MM.1S (cell line): ENCODE data around the gene UFSP2.
"Not testable (repeated sequence)": the region's sequence is repeated elsewhere in the genome, so short reads cannot be mapped to it uniquely, and the experiment has no call there.

ENCODE experiments used
- EZH2 ChIP-seq: fragments of 300-600 bp; sonication (generic); optimal IDR thresholded peaks from 2 replicates; pipeline ENCODE3; 2017; ENCODE audit warnings: low read depth, mild to moderate bottlenecking, antibody characterized with exemption, low read length, mixed read lengths
- TF ChIP-seq, protein P1 (sequence below): fragments of 300-600 bp; sonication (generic); IDR thresholded peaks from 2 replicates; pipeline ENCODE4 v1.5.1; 2016; ENCODE audit warnings: antibody characterized with exemption, low read length, mixed read lengths

DNA sequence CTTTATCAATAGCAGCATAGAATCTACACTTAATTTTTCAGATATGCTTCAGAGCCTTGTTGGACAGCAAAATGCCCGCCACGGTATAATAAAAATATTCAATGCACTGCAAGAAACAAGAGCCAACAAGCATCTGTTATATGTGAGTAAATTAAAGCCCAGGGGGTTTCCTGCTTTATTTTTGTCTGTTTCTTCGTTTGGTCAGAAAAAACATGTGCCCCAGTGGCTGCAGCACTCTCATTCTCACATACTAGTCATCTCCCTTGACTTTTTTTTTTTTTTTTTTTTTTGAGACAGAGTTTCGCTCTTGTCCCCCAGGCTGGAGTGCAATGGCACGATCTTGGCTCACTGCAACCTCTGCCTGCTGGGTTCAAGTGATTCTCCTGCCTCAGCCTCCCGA lies 63.2 kb downstream of the UFSP2 start:
- TF ChIP-seq, protein P1, sequence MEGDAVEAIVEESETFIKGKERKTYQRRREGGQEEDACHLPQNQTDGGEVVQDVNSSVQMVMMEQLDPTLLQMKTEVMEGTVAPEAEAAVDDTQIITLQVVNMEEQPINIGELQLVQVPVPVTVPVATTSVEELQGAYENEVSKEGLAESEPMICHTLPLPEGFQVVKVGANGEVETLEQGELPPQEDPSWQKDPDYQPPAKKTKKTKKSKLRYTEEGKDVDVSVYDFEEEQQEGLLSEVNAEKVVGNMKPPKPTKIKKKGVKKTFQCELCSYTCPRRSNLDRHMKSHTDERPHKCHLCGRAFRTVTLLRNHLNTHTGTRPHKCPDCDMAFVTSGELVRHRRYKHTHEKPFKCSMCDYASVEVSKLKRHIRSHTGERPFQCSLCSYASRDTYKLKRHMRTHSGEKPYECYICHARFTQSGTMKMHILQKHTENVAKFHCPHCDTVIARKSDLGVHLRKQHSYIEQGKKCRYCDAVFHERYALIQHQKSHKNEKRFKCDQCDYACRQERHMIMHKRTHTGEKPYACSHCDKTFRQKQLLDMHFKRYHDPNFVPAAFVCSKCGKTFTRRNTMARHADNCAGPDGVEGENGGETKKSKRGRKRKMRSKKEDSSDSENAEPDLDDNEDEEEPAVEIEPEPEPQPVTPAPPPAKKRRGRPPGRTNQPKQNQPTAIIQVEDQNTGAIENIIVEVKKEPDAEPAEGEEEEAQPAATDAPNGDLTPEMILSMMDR, result not testable (repeated sequence)
- TF ChIP-seq EZH2, result not testable (repeated sequence)
